Epithelial cell of prostate (primary cell): Measurements from ENCODE around the gene C12orf43.

Experiments
- DNase-seq: peaks from one replicate; pipeline ENCODE4 v3.0.0-alpha.2; 2011; ENCODE audit warnings: low read depth, low spot score
- H3K27ac ChIP-seq: fragments of 450-650 bp; 2 replicates; pipeline ENCODE4 v1.5.1; 2017; ENCODE audit warnings: mild to moderate bottlenecking

Gene C12orf43

GRCh38 chr12:120955232-120955631, 61.1 kb downstream of the C12orf43 start:
- peak overlapping the region; percentile 47 for H3K27ac ChIP-seq
- DNase-seq = peak; percentile 85

GRCh38 chr12:120950807-120951206, 65.5 kb downstream of the C12orf43 start:
- no peak for DNase-seq
- H3K27ac ChIP-seq = no peak overlapping the region
